Hindlimb muscle (tissue), 1 donor: ENCODE results near the gene ECHS1. TPM values are rescaled to one million over a fixed set of nuclear protein-coding genes. Genes with fewer than 3 reads are reported as not detected.
"Not testable (repeated sequence)": the region's sequence is repeated elsewhere in the genome, so short reads cannot be mapped to it uniquely, and the experiment has no call there.

Experiments
- DNase-seq: peaks from one replicate; pipeline ENCODE4 v3.0.0-alpha.2; 2013
- polyA plus RNA-seq: library from polyadenylated mRNA; unstranded; fragments of 120-200 nt; gene quantifications from one replicate; pipeline ENCODE4 v1.2.1, GENCODE V29; 2013; ENCODE audit not compliant: insufficient read length

The ECHS1 gene
- 152 TPM for polyA plus RNA-seq

- DNase-seq = peak; percentile 96
These were observed at the start of gene ECHS1 for GRCh38 chr10:133373174-133374090. ECHS1 (minus strand) TSS chr10:133373354; CDS start chr10:133373333, 21 bp downstream.

GRCh38 chr10:133422223-133422806, 49.2 kb upstream of the ECHS1 start:
- DNase-seq = no peak

- no peak for DNase-seq
These were observed 48.4 kb upstream of the ECHS1 start for GRCh38 chr10:133421336-133422222.

- DNase-seq = no peak
These were observed 47.4 kb upstream of the ECHS1 start for GRCh38 chr10:133420579-133420978.

GRCh38 chr10:133420028-133420427, 46.9 kb upstream of the ECHS1 start:
- DNase-seq = no peak

GRCh38 chr10:133419211-133419950, 46.2 kb upstream of the ECHS1 start:
- no peak for DNase-seq

- DNase-seq = no peak
These were observed 45.3 kb upstream of the ECHS1 start for GRCh38 chr10:133418289-133418993.

GRCh38 chr10:133415752-133416151, 42.6 kb upstream of the ECHS1 start:
- no peak for DNase-seq

GRCh38 chr10:133414401-133414800, 41.2 kb upstream of the ECHS1 start:
- not testable (repeated sequence) for DNase-seq

- no peak for DNase-seq
These were observed 39.2 kb upstream of the ECHS1 start for GRCh38 chr10:133412381-133412711.

- no peak for DNase-seq
These were observed 38.6 kb upstream of the ECHS1 start for GRCh38 chr10:133411523-133412380.

- DNase-seq = no peak
These were observed 32.8 kb upstream of the ECHS1 start for GRCh38 chr10:133405844-133406527.

- no peak for DNase-seq
These were observed 32.1 kb upstream of the ECHS1 start for GRCh38 chr10:133405272-133405671.

GRCh38 chr10:133403784-133404183, 30.6 kb upstream of the ECHS1 start:
- no peak for DNase-seq

GRCh38 chr10:133403359-133403758, 30.2 kb upstream of the ECHS1 start:
- no peak for DNase-seq

GRCh38 chr10:133401981-133402725, 29.0 kb upstream of the ECHS1 start:
- DNase-seq = no peak

GRCh38 chr10:133401500-133401899, 28.3 kb upstream of the ECHS1 start:
- DNase-seq = no peak

- DNase-seq = no peak
These were observed 27.7 kb upstream of the ECHS1 start for GRCh38 chr10:133400624-133401424.
